ENCODE measurements around the gene CPLX3.

DNA sequence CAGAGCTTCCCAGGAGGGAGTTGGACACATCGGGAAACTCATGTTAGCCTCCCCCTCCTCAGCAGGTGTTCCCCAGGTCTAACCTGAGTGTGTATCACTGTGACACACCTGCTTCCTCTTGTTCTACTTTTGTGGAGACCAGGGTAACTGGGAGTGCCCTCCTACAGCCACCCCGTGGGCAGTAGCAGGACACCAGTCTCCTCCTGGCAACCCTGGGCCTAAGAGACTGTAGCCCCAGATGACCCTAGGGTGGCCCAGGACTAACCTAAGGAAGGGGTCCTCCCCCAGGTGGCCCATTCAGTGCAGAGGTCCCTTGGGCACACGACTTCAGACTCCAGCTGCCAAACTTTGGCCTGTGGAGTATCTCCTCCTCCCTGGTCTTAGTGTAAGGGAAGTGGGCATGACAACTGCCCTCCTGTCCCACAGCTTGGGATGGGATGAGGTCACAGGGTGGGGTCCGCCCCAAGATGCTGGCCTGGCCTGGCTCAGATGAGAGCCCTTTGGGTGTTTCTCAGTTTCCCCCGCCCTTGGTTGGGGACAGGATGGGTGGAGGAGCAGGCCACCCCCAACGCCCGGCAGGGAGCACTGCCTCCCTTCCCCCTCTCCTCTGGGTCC, 39.8 kb upstream of the CPLX3 start:
- TF ChIP-seq, protein P1, sequence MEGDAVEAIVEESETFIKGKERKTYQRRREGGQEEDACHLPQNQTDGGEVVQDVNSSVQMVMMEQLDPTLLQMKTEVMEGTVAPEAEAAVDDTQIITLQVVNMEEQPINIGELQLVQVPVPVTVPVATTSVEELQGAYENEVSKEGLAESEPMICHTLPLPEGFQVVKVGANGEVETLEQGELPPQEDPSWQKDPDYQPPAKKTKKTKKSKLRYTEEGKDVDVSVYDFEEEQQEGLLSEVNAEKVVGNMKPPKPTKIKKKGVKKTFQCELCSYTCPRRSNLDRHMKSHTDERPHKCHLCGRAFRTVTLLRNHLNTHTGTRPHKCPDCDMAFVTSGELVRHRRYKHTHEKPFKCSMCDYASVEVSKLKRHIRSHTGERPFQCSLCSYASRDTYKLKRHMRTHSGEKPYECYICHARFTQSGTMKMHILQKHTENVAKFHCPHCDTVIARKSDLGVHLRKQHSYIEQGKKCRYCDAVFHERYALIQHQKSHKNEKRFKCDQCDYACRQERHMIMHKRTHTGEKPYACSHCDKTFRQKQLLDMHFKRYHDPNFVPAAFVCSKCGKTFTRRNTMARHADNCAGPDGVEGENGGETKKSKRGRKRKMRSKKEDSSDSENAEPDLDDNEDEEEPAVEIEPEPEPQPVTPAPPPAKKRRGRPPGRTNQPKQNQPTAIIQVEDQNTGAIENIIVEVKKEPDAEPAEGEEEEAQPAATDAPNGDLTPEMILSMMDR (IDR thresholded peaks at IDR 0.05; ENCODE audit: poor library complexity) = no peak
- TF ChIP-seq EZH2 (IDR thresholded peaks at IDR 0.05; ENCODE audit: borderline replicate concordance) (no peak), EZH2phosphoT487 (IDR thresholded peaks at IDR 0.05; ENCODE audit: low read depth, severe bottlenecking, unreplicated experiment) (no peak)
